RWPE2 (cell line): Measurements from ENCODE around the gene HESX1.

ENCODE experiments used
- ATAC-seq: fragments of 200-7000 bp; cut with Tn5 transposase; 3 replicates; pipeline ENCODE4 v1.9.1; 2021; ENCODE audit warnings: low read depth
- DNase-seq: peaks from one replicate; pipeline ENCODE4 v3.0.0-alpha.2; 2020; ENCODE audit warnings: low spot score
- H3K27ac ChIP-seq: fragments of 450-650 bp; 2 replicates; pipeline ENCODE4 v1.5.1; 2017; ENCODE audit warnings: mild to moderate bottlenecking; ENCODE audit not compliant: poor library complexity, severe bottlenecking
- H3K27me3 ChIP-seq: fragments of 250-450 bp; sonication (Bioruptor Pico); 2 replicates; pipeline ENCODE4 v1.5.1; 2021; ENCODE audit warnings: mild to moderate bottlenecking, moderate library complexity; ENCODE audit not compliant: insufficient read depth, poor library complexity, severe bottlenecking
- H3K36me3 ChIP-seq: fragments of 250-450 bp; sonication (Bioruptor Pico); 2 replicates; pipeline ENCODE4 v1.5.1; 2020; ENCODE audit warnings: low read depth, mild to moderate bottlenecking, moderate library complexity
- H3K4me1 ChIP-seq: fragments of 250-450 bp; sonication (Bioruptor Pico); 2 replicates; pipeline ENCODE4 v1.5.1; 2021; ENCODE audit warnings: mild to moderate bottlenecking, moderate library complexity; ENCODE audit not compliant: insufficient read depth, poor library complexity, severe bottlenecking
- H3K4me3 ChIP-seq: fragments of 250-450 bp; sonication (Bioruptor Pico); 2 replicates; pipeline ENCODE4 v1.5.1; 2021; ENCODE audit warnings: mild to moderate bottlenecking, moderate library complexity; ENCODE audit not compliant: severe bottlenecking
- H3K9me3 ChIP-seq: fragments of 250-450 bp; sonication (Bioruptor Pico); 2 replicates; pipeline ENCODE4 v1.5.1; 2021; ENCODE audit warnings: mild to moderate bottlenecking, moderate library complexity; ENCODE audit not compliant: severe bottlenecking
- CTCF ChIP-seq: fragments of 450-650 bp; IDR thresholded peaks from one replicate; pipeline ENCODE4 v1.5.1; 2017; ENCODE audit warnings: mild to moderate bottlenecking, moderate library complexity; ENCODE audit not compliant: poor library complexity, severe bottlenecking

HESX1 gene

GRCh38 chr3:57199895-57200297 lies at the start of gene HESX1:
HESX1 (minus strand) TSS chr3:57199978; CDS start chr3:57199918, 60 bp downstream.
- Histone ChIP-seq H3K27me3 (no peaks in the 10 kb centered on the region), H3K4me3 (no peak within 1 kb of the TSS), H3K36me3 (no peaks in the 10 kb centered on the region), H3K4me1 (no peaks in the 10 kb centered on the region), H3K9me3 (no peaks in the 10 kb centered on the region), H3K27ac (no peak within 1 kb of the TSS)
- TF ChIP-seq CTCF: no peak
- DNase-seq (no peak), ATAC-seq (no peak)

GRCh38 chr3:57244946-57245345 lies 45.2 kb upstream of the HESX1 start:
- no peak overlapping the region for H3K27ac ChIP-seq
- H3K4me3 ChIP-seq: no peak overlapping the region
- H3K27me3 ChIP-seq: no peaks in the 10 kb centered on the region
- no peak for TF ChIP-seq CTCF
- no peaks in the 10 kb centered on the region for H3K9me3 ChIP-seq
- no peaks in the 10 kb centered on the region for H3K4me1 ChIP-seq
- H3K36me3 ChIP-seq: peaks cover 76% of the 10 kb centered on the region
- no peak for ATAC-seq
- DNase-seq: no peak

- Histone ChIP-seq H3K27ac (no peak overlapping the region), H3K36me3 (peaks cover 36% of the 10 kb centered on the region), H3K4me3 (no peak overlapping the region), H3K9me3 (no peaks in the 10 kb centered on the region), H3K27me3 (no peaks in the 10 kb centered on the region), H3K4me1 (peaks cover 2% of the 10 kb centered on the region)
- DNase-seq (no peak), ATAC-seq (no peak)
- no peak for TF ChIP-seq CTCF
These were observed 35.1 kb upstream of the HESX1 start for GRCh38 chr3:57234613-57235575.

- no peaks in the 10 kb centered on the region for H3K9me3 ChIP-seq
- H3K36me3 ChIP-seq: peaks cover 25% of the 10 kb centered on the region
- no peaks in the 10 kb centered on the region for H3K27me3 ChIP-seq
- no peak for DNase-seq
- H3K4me1 ChIP-seq: peaks cover 9% of the 10 kb centered on the region
- no peak for ATAC-seq
- no peak overlapping the region for H3K27ac ChIP-seq
- TF ChIP-seq CTCF: no peak
- H3K4me3 ChIP-seq: no peak overlapping the region
These were observed 34.0 kb upstream of the HESX1 start for GRCh38 chr3:57233799-57234198.

GRCh38 chr3:57230006-57230405 lies 30.2 kb upstream of the HESX1 start:
- no peaks in the 10 kb centered on the region for H3K27me3 ChIP-seq
- ATAC-seq: no peak
- DNase-seq: no peak
- H3K27ac ChIP-seq: no peak overlapping the region
- H3K9me3 ChIP-seq: no peaks in the 10 kb centered on the region
- peaks cover 9% of the 10 kb centered on the region for H3K4me1 ChIP-seq
- H3K4me3 ChIP-seq: no peak overlapping the region
- TF ChIP-seq CTCF: no peak
- H3K36me3 ChIP-seq: peaks cover under 1% of the 10 kb centered on the region; the same call in 1 of the 2 replicates
